Stimulated activated effector memory CD8-positive, alpha-beta T cell treated with anti-CD3 and anti-CD28 coated beads, Interleukin-12 subunit alpha, Interleukin-12 subunit beta, amount 100 ng/mL, for 72 hours (primary cell): ENCODE measurements around the gene NFAM1.

Experiments used
- ATAC-seq: fragments of 150-1000 bp; cut with Tn5 transposase; 2 replicates; pipeline ENCODE4 v1.10.0; 2021
- DNase-seq, 2 donors: peaks; one replicate each; pipeline ENCODE4 v3.0.0; 2021 to 2022; ENCODE audit warnings: low spot score in 2 of 2
- H3K27ac Mint-ChIP-seq: one replicate; pipeline ENCODE4 v1.8.0; 2022; ENCODE audit warnings: mild to moderate bottlenecking, mixed read lengths
- H3K36me3 Mint-ChIP-seq: one replicate; pipeline ENCODE4 v1.8.0; 2022; ENCODE audit warnings: mild to moderate bottlenecking, mixed read lengths
- H3K4me1 Mint-ChIP-seq: one replicate; pipeline ENCODE4 v1.8.0; 2022; ENCODE audit warnings: mixed read lengths
- H3K4me3 Mint-ChIP-seq: one replicate; pipeline ENCODE4 v1.8.0; 2022; ENCODE audit warnings: mild to moderate bottlenecking, mixed read lengths
- H3K9me3 Mint-ChIP-seq: one replicate; pipeline ENCODE4 v1.8.0; 2022; ENCODE audit warnings: mixed read lengths

Gene NFAM1

DNA sequence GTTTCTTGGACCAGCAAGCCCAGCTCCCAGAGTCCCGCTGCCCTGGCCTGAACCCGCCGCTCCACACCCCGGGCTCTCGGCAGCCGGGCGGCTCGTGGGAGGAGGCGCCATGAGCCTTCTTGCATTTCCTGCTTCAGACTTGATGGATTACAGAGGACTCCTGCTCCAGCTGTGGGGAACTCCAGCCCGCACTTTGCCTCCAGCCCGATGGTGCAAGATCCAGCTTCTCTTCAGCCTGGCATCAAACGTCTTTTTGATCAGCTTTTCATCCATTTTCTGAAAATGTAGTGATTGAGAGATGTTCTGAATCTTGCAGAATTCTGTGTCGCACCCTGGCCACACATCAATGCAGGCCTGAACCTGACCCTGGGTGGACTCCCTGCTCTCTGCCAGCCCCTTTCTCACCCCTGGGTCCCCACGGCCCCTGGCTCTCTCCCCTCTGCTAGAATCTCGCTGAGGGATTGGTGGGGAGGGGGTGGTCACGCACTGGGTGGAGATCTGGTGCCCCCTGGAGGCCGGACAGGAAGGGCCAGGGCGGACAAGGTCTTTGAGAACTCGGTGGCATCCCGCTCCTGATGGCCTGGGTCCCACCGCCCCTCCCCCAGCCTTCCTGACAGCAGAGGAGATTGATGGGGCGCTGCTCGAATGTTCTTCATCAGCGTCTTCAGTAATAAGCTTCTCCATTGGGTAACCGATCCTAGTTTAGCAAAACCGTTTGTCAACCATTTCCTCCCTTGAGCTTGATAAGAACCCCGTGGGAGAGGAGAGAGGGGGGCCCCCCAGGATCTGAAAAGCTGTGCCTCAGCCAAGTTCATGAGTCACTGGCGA lies 12.1 kb upstream of the NFAM1 start:
- ATAC-seq: peak; percentile 75
- H3K27ac Mint-ChIP-seq: peak overlapping the region; percentile 92

DNA sequence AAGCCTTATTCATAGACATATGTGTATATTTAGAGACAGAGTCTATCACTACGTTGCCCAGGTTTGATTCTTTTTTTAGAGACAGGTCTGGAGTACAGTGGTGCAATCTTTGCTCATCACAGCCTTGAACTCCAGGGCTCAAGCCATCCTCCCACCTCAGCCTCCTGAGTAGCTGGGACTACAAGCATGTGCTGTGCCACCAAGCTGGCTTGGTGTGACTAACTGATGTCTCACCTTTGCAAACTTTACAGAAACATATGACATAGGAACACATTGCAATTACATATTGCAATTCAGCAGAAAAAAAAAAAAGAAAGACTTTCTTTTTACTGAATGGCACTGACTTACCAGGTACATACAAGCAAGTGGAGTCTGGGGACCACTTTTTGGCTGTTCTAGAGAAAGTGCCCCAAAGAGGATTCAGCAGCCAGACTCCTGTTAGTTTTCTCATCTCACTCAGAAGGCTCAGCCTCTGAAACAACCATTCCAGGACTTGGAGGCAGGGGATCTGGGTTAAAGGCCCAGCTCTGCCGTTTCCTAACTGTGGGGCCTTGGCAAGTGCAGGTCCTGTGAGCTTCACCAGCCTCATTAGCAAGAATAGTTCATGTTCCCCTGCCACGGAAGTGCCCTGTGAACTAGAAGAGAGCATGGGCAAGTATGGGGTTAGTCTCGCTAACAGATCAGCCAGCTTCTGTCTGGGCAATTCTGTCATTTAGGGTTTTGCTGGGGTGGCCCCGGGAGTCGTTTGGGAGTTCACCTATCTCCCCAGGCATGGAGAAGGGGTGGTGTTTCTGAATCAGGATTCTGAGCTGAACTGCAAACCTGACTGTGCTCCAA lies 11.3 kb upstream of the NFAM1 start:
- no peaks in the 10 kb centered on the region for H3K9me3 Mint-ChIP-seq
- H3K4me3 Mint-ChIP-seq: peak overlapping the region; percentile 73
- no peak for DNase-seq
- peak overlapping the region; percentile 92 for H3K27ac Mint-ChIP-seq
- no peaks in the 10 kb centered on the region for H3K36me3 Mint-ChIP-seq
- H3K4me1 Mint-ChIP-seq: peaks cover 35% of the 10 kb centered on the region
- ATAC-seq: peak; percentile 76

More for the DNA sequence above, 12.1 kb upstream of the NFAM1 start:
- H3K4me3 Mint-ChIP-seq: peak overlapping the region; percentile 73
- no peaks in the 10 kb centered on the region for H3K9me3 Mint-ChIP-seq
- DNase-seq: peak; percentile 62 to 85
- H3K4me1 Mint-ChIP-seq: peaks cover 31% of the 10 kb centered on the region
- no peaks in the 10 kb centered on the region for H3K36me3 Mint-ChIP-seq

DNA sequence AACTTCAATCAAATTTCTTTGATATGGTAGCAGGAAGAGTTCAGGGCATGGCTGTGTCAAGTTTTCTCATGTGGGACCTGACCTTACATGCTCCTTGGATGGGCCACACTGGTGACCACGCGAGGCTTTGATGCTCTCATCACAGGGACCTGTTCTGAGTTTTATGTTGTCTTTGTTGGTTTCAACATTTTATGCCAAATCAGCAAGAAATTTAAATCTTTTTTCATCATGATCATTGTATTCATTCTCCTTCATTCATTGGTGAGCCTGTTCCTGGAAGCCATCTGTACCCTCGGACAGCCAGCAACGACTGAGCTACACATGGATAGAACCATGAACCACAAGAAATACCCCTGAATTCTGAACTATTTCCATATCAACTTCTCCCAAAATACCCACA lies 10.5 kb upstream of the NFAM1 start:
- Mint-ChIP-seq H3K9me3 (no peaks in the 10 kb centered on the region), H3K36me3 (no peaks in the 10 kb centered on the region), H3K4me1 (peaks cover 42% of the 10 kb centered on the region), H3K27ac (peak overlapping the region; percentile 92), H3K4me3 (no peak overlapping the region)
- ATAC-seq (no peak), DNase-seq (no peak)

DNA sequence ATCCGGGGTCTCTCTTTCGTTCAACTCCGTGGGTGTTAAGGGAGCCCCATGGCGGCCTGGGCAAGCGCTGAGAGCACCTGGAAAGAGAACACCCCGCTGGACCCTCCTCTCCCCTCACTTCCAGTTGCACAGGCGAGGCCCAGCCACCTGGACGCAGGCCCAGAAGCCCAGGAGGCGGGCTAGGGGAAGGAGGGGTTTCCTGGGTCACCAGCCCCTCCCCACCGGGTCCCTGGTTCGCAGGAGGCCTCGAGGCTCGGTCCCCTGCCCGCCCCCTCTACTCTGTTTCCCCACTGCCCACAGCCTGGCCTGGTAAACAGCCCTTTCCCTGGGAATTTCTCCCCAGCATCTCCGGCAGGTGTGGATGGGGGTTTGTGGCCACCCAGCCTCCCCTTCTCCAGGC lies 8.5 kb upstream of the NFAM1 start:
- no peak for DNase-seq
- H3K27ac Mint-ChIP-seq: no peak overlapping the region
- H3K9me3 Mint-ChIP-seq: no peaks in the 10 kb centered on the region
- H3K36me3 Mint-ChIP-seq: no peaks in the 10 kb centered on the region
- no peak for ATAC-seq
- peaks cover 47% of the 10 kb centered on the region for H3K4me1 Mint-ChIP-seq
- H3K4me3 Mint-ChIP-seq: no peak overlapping the region

DNA sequence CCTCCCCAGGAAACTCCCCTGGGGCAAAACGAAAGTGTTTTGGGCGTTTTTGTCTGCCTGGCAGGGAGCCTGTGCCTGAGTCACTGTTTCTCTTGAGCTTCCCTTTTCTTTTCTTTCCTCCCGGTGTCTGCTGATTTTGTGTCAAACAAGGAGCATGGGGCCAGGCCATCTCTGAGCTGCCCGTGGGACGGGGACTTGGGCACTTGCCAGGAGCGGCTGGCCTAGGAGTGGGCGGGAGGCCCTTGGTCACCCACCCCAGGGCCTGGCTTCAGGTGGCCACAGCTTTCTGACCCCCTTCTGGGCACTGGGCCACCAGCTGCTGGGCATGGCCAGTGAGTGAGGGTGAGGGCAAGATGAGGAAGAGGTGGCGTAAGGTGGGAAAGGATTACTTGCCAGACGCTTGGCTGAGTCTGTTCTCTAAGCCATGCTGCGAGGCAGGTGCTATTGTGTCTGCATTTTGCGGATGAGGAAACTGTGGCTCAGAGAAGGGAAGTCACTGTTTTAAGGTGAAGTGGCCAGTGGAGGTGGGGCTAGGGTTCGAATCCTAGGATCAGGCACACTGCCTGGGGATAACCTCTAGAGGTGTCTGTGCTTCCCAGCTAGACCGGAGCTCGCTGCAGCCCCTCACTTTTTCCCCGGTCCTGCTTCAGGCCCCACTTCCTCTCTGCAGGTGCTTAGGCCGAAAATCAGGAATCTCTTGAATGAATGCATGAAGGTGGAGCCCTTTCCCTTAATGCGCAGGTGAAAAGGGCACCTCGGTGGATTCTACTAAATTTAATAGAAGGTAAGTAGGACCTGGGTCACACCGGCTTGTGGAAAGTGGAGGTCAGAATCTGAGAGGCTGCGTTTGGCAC lies 7.8 kb upstream of the NFAM1 start:
- peaks cover 47% of the 10 kb centered on the region for H3K4me1 Mint-ChIP-seq

DNA sequence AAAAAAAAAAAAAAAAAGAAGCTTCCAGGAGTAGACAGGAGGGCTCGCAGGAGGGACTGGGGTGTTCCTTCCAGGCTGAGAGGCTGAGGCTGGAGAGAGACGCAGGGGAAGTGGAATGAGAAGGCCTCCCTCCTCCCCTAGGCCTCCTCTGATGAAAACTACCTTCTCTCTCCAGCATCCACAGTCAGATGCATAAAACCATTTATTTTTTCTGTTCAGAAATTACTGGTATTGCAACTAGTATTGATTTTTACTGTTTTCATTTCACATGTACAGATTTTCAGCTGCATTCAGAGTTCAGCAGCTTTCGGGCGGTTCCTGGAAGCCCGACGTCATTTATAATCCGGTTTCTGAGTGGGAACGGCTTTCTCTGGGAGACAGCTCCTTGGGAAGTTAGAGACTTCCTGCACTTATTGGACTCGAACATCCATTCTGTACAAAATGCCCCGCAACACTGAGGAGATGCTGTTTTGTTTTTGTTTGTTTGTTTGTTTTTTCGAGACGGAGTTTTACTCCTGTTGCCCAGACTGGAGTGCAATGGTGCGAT lies 6.9 kb upstream of the NFAM1 start:
- H3K36me3 Mint-ChIP-seq: no peaks in the 10 kb centered on the region
- no peak for ATAC-seq
- no peak overlapping the region for H3K27ac Mint-ChIP-seq
- peak overlapping the region; percentile 32 for H3K4me3 Mint-ChIP-seq
- H3K9me3 Mint-ChIP-seq: no peaks in the 10 kb centered on the region
- no peak for DNase-seq
- H3K4me1 Mint-ChIP-seq: peaks cover 37% of the 10 kb centered on the region

More for the DNA sequence above, 7.8 kb upstream of the NFAM1 start:
- H3K36me3 Mint-ChIP-seq: no peaks in the 10 kb centered on the region
- peak overlapping the region; percentile 32 for H3K4me3 Mint-ChIP-seq
- no peaks in the 10 kb centered on the region for H3K9me3 Mint-ChIP-seq
- no peak overlapping the region for H3K27ac Mint-ChIP-seq
- ATAC-seq (no peak), DNase-seq (no peak)

DNA sequence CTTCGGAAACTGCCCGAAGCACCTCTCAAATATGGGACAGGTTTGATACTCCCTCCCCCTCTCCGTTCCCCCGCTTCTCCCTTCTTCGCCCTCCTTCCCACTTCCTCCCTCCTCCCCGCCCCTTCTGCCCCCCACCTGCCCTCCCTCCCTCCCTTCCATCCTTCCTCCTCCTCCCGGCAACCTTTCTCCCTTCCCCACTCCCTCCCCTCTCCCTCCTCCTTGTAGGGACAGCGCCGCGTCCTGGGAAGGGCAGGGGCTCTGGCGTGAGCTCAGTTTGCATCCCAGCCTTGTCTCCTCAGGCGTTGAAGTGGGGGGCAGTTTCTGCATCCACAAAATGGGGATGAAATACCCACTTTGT lies 6.1 kb upstream of the NFAM1 start:
- H3K27ac Mint-ChIP-seq: no peak overlapping the region
- H3K9me3 Mint-ChIP-seq: no peaks in the 10 kb centered on the region
- no peaks in the 10 kb centered on the region for H3K36me3 Mint-ChIP-seq
- no peak for ATAC-seq
- H3K4me3 Mint-ChIP-seq: peak overlapping the region; percentile 69
- no peak for DNase-seq
- peaks cover 29% of the 10 kb centered on the region for H3K4me1 Mint-ChIP-seq

DNA sequence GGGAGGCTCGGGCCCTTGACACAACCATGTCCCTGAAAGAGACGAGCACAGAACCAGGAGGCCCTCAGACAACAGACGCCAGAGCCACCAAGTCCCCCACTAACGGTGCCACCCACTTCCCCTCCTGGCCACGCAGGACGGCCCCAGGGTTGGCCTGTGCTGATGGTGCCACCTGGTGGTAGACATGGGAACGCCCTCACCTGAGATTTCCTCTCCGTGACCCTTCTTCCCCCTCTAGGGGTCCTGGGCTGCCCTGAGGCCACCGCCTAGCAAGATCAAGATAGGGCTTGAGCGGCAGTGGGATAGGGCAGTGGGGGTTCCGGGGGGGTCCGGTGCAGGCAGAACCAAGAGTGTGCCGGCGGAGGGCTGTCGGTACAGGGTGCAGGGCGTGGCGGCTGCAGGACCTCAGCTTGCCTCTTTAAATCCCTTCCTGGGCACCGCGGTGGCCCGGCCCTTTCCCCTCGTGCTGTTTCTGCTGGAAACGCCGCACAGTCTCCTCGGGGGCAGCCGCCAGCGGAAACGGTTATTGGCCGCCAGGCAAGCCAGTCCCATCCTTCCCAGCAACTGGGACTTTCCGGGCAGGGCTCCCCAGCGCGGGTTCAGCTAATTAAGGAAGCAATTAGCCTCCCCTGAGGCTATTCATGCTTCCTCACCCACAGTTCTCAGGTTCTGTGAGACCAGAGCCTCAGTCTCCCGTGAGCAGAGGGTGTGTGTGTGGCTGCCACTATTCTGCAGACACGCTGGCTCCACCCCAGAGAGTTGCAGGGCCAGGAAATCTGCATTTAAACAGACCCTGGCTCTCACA lies 5.5 kb upstream of the NFAM1 start:
- Mint-ChIP-seq H3K4me1 (peaks cover 25% of the 10 kb centered on the region), H3K36me3 (no peaks in the 10 kb centered on the region), H3K27ac (peak overlapping the region; percentile 48), H3K4me3 (peak overlapping the region; percentile 69), H3K9me3 (no peaks in the 10 kb centered on the region)
- peak; percentile 88 to 93 for DNase-seq
- peak; percentile 89 for ATAC-seq

DNA sequence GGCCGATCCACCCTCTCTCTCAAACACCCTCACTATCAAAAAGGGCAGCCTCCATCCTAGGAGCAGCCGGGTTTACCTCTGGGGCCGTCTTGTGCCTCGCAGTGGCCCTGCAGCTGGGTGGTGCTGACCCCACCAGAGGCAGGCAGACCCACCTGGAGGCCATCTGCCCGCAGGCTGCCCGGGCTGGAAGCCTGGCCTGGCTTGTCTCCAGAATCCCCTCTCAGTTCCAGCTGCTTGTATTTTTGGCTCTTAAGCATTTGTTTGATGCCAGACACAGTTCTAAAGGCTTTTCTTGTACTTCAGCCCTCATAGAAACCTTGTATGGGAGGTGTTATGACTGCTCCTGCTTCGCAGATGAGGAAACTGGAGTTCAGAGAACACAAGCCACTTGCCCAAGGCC lies 4.2 kb upstream of the NFAM1 start:
- Mint-ChIP-seq H3K4me3 (no peak overlapping the region), H3K36me3 (no peaks in the 10 kb centered on the region), H3K4me1 (peaks cover 25% of the 10 kb centered on the region), H3K9me3 (no peaks in the 10 kb centered on the region), H3K27ac (no peak overlapping the region)
- ATAC-seq: no peak
- no peak for DNase-seq

DNA sequence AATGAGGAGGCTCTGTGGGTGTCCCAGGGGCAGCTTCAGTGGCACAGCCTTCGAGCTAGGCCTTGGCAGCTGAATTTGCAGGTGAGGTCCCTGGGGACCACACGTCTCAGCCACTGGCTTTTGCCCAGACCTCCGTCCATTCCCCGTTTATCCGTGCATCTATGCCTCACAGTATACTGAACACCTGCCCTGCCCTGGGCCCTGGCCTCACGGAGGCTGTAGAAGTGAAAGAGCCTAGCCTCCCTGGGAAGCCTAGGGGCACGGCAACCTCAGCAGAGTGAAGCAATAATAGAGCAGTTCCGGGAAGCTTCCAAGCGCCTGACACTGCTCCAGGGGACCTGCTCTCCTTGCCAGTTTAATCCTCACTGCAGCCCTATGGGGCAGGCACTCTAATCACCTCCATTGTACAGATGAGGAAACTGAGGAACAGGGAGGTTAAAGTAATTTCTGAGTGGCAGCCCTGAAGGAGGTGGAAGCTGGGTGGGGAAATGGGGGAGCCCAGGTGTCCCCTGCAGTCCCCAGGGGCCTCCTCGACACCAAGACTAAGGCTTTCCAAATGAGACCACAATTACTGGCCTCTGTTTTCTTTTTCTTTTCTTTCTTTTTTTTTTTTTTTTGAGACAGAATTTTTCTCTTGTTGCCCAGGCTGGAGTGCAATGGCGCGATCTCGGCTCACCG lies 2.7 kb upstream of the NFAM1 start:
- no peak for ATAC-seq

DNA sequence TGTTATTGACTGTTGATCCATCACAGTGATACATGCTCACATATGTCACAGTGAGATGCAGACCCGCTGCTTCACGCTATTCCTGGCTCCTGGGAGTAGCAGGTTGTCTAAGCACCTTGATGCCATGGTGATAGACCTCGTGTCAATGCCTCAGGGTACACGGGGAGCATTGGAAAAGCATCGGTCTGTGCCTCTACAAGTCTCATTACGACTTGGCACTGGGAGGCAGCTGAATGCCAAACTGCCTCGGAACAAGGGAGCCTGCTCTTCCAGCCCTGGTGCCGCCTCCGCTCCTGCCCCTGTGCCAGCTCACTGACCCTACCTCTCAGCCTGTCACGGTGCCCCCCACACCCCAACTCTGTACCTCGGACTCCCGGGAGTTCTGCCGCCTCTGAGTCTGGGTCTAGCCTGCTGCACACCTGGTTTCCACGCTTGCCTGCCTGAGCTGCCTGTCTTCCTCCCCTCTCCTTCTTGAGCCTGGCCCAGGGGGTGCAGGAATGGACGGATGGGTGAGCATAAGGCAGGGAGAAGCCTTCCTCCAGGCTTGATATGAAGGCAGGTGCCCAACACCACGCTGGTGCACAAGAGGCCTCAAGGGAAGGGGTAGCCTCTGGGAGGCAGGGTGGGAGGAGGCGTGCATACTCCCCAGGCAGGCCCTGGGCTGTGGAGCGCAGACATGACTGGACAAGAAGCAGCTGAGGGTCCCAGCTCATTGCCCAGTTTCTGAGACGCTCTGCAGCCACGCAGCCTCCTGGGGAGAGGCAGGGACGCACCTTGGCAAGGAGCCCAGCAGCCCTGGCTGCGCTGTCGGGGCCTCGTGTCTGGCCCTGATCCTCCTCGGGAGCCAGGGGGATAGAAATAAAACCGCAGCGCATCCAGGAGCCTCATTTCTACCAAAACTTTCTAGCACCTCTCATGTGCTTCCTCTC lies 1.8 kb upstream of the NFAM1 start:
- ATAC-seq: no peak

More for the DNA sequence above, 2.7 kb upstream of the NFAM1 start:
- Mint-ChIP-seq H3K27ac (no peak overlapping the region), H3K9me3 (no peaks in the 10 kb centered on the region), H3K36me3 (no peaks in the 10 kb centered on the region), H3K4me3 (no peak overlapping the region), H3K4me1 (peaks cover 22% of the 10 kb centered on the region)
- DNase-seq: no peak

DNA sequence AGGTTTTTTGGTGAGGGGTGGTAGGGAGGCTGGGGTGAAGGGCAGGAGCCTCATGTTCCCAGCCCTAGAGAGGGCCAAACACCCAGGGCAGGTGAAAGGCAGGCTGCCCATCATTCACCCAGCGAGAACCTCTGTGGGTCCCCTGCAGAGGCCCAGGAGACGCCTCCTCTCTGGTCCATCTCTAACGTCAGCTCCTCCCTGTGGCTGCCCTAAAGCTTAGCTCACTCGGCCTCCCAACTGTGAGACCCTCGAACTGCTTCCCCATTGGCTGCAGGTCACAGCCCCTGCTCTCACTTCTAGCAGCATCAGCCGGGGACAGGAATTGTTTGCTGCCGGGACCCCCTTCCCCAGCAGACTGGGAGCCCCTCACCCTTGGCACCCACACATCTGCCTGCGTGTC lies 615 bp upstream of the NFAM1 start:
- no peaks in the 10 kb centered on the region for H3K9me3 Mint-ChIP-seq
- no peak overlapping the region for H3K4me3 Mint-ChIP-seq
- ATAC-seq (no peak), DNase-seq (no peak)
- H3K4me1 Mint-ChIP-seq: peaks cover 6% of the 10 kb centered on the region
- H3K36me3 Mint-ChIP-seq: no peaks in the 10 kb centered on the region
- no peak overlapping the region for H3K27ac Mint-ChIP-seq

More for the DNA sequence above, 1.8 kb upstream of the NFAM1 start:
- H3K27ac Mint-ChIP-seq: no peak overlapping the region
- H3K9me3 Mint-ChIP-seq: no peaks in the 10 kb centered on the region
- DNase-seq: no peak
- H3K36me3 Mint-ChIP-seq: no peaks in the 10 kb centered on the region
- H3K4me1 Mint-ChIP-seq: peaks cover 14% of the 10 kb centered on the region
- no peak overlapping the region for H3K4me3 Mint-ChIP-seq

DNA sequence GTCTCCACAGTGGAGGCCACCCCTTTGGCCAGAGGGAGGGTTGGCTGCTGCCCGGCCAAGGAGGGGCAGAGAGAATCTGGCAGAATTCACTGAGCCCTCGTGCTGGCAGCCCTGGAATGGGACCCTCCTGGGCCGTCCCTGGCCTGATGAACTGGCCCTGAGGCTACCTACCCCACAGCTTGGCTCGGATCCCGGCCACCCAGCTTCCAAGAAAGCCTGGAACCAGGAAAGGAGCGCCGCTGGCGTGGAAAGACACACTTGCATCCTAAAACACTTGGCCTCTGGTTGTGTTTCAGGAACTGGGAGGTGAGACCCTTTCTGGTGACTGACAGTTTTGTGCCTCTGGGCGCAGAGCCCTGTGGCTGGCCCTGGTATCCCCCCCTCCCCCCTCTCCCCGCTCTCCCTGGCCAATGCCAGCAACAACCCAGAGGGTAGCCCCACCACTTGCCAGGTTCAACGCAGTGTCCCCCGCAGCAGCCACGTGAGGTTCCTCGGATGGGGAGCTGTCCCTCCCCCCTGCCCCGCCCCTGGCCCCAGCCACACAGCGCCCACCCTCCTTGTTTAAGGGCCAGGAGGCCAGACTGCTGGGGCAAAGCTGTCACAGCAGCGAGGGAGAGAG lies 693 bp downstream of the NFAM1 start:
- Mint-ChIP-seq H3K9me3 (no peaks in the 10 kb centered on the region), H3K4me3 (no peak overlapping the region), H3K36me3 (no peaks in the 10 kb centered on the region), H3K27ac (no peak overlapping the region), H3K4me1 (no peaks in the 10 kb centered on the region)
- DNase-seq (no peak), ATAC-seq (no peak)
